HS-5 (cell line): Measurements from ENCODE around the gene EPHA10.
"Not testable (repeated sequence)": the region's sequence is repeated elsewhere in the genome, so short reads cannot be mapped to it uniquely, and the experiment has no call there.

Experiments
- DNase-seq: peaks from one replicate; pipeline ENCODE4 v3.0.0-alpha.2; 2012; ENCODE audit warnings: low read depth

Gene EPHA10

GRCh38 chr1:37767488-37767887, 2.6 kb upstream of the EPHA10 start:
- DNase-seq = no peak

- no peak for DNase-seq
Measured at GRCh38 chr1:37765916-37766664, 1.2 kb upstream of the EPHA10 start.

- no peak for DNase-seq
Measured at GRCh38 chr1:37764414-37764825, 500 bp downstream of the EPHA10 start.

- DNase-seq = no peak
Measured at GRCh38 chr1:37763791-37764413, 1.0 kb downstream of the EPHA10 start.

- DNase-seq = no peak
Measured at GRCh38 chr1:37762516-37762915, 2.4 kb downstream of the EPHA10 start.

- DNase-seq = no peak
Measured at GRCh38 chr1:37761416-37762095, 3.4 kb downstream of the EPHA10 start.

- no peak for DNase-seq
Measured at GRCh38 chr1:37759451-37759850, 5.5 kb downstream of the EPHA10 start.

GRCh38 chr1:37755951-37756560, 8.9 kb downstream of the EPHA10 start:
- no peak for DNase-seq

- no peak for DNase-seq
Measured at GRCh38 chr1:37755290-37755689, 9.6 kb downstream of the EPHA10 start.

- DNase-seq = no peak
Measured at GRCh38 chr1:37753473-37754321, 11.2 kb downstream of the EPHA10 start.

- no peak for DNase-seq
Measured at GRCh38 chr1:37752583-37753471, 12.1 kb downstream of the EPHA10 start.

- no peak for DNase-seq
Measured at GRCh38 chr1:37752213-37752582, 12.7 kb downstream of the EPHA10 start.

- DNase-seq = no peak
Measured at GRCh38 chr1:37748565-37748964, 16.4 kb downstream of the EPHA10 start.

GRCh38 chr1:37746806-37747205, 18.1 kb downstream of the EPHA10 start:
- DNase-seq = no peak

- DNase-seq = no peak
Measured at GRCh38 chr1:37741662-37742061, 23.3 kb downstream of the EPHA10 start.

- no peak for DNase-seq
Measured at GRCh38 chr1:37741130-37741529, 23.8 kb downstream of the EPHA10 start.

- no peak for DNase-seq
Measured at GRCh38 chr1:37739222-37739621, 25.7 kb downstream of the EPHA10 start.

GRCh38 chr1:37738619-37739018, 26.3 kb downstream of the EPHA10 start:
- DNase-seq = not testable (repeated sequence)

- not testable (repeated sequence) for DNase-seq
Measured at GRCh38 chr1:37737975-37738374, 26.9 kb downstream of the EPHA10 start.

- DNase-seq = no peak
Measured at GRCh38 chr1:37734629-37735591, 30.0 kb downstream of the EPHA10 start.
